Measurements from ENCODE around the gene WDR89.
"Not testable (repeated sequence)": the region's sequence is repeated elsewhere in the genome, so short reads cannot be mapped to it uniquely, and the experiment has no call there.

WDR89 gene

DNA sequence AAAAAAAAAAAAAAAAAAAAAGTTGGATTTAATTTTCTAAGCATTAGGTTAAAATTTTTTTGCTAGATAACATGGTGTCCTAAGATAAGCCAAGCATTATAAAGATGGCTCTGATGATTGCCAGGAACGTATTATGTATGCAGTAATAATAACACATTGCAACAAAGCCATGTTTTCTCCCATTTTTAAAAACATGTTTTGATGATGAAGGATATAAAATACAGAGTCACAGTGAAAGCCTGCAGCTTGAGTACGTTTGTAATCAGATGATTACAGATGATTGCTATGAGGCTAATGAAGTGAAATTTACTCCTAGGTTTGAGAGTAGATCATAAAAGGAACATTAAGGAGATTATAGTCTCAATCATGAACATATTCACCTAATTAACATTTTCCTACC lies 13.3 kb upstream of the WDR89 start:
- DNase-seq (ENCODE audit: insufficient read length, low spot score) (no peak), FAIRE-seq (no peak)

DNA sequence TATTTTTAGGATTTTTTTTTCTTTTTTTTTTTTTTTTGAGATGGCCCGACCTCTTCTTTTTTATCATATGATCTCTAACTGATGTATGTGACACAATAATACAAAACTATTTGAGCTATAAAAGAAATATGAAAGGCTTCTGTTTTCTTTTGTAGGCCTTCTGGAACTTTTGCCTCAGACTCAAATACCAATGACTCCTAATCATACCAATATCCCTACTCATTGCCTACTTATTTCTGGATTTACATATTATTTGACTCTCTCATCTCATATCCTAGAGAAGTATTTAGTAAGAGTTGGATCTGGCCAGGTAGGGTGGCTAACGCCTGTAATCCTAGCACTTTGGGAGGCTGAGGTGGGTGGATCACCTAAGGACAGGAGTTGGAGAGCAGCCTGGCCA lies 12.7 kb upstream of the WDR89 start:
- no peak for FAIRE-seq
- no peak for DNase-seq (ENCODE audit: insufficient read length, low spot score)

GRCh38 chr14:63652406-63652805 lies 10.7 kb upstream of the WDR89 start:
- DNase-seq (ENCODE audit: insufficient read length, low spot score) (no peak), FAIRE-seq (no peak)

DNA sequence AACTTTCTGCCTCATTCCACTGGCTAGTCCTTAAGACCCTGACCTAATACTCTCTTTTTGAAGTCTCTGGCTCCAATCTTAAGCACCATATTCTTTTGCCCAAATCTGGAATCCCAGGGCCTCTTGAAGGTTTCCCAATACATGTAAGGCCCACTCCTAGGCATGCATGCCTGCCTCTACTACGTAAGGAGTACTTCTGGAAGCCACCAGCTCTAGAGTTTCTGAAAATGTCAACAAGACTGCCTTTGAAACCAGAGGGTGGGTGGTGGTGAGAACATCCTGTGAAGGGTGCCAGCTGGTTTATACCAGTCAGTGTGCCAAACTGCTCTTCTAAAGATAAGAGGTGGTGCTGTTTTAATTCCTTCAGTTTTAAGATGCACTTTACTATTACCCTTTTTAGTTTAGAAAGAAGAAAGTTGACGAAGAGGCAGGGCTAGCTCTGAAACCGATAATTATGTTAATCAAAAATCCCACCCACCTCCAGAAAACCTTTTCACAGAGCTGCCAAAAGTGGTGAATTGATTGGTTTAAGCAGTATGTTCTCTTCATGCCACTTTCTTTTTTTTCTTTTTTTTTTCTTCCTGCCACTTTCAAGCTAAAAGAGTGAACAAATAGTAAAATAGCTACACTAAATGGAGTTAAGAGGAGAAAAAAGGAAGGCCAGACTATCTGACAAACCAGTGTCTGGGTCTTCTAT lies 8.7 kb upstream of the WDR89 start:
- FAIRE-seq (no peak), DNase-seq (ENCODE audit: insufficient read length, low spot score) (no peak)

DNA sequence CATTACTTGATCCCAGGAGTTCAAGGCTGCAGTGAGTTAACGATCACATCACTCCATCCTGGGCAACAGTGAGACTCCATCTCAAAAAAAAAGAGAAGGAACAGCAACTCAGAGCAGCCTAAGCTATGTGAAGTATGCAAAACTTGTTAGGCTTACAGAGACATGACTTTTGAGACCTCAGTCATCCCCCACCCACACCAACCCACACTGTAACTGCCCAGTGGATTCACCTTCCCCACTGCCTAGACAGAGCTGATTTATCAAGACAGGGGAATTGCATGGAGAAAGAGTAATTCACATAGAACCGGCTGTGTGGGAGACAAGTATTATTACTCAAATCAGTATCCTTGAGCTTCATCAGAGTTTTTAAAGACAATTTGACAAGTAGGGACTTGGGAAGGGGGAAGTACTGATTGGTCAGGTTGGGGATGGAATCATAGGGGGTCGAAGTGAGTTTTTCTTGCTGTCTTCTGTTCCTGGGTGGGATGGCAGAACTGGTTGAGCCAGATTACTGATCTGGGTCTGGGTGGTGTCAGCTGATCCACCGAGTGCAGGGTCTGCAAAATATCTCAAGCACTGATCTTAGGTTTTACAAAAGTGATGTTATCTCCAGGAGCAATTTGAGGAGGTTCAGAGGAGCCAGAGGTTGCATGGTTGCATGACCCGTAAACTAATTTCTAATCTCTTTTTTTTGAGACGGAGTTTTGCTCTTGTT lies 6.2 kb upstream of the WDR89 start:
- DNase-seq (ENCODE audit: insufficient read length, low spot score) (no peak), FAIRE-seq (no peak)

- FAIRE-seq, result no peak
Measured at GRCh38 chr14:63644741-63645140, 3.1 kb upstream of the WDR89 start.

GRCh38 chr14:63642656-63643382 lies 1.1 kb upstream of the WDR89 start:
- DNase-seq (ENCODE audit: insufficient read length, low spot score), result no peak
- FAIRE-seq, result peak; percentile 71

More at GRCh38 chr14:63644741-63645140, 3.1 kb upstream of the WDR89 start:
- no peak for DNase-seq (ENCODE audit: insufficient read length, low spot score)

GRCh38 chr14:63642229-63642611 lies 549 bp upstream of the WDR89 start:
- FAIRE-seq (no peak), DNase-seq (ENCODE audit: insufficient read length, low spot score) (peak; percentile 60)

DNA sequence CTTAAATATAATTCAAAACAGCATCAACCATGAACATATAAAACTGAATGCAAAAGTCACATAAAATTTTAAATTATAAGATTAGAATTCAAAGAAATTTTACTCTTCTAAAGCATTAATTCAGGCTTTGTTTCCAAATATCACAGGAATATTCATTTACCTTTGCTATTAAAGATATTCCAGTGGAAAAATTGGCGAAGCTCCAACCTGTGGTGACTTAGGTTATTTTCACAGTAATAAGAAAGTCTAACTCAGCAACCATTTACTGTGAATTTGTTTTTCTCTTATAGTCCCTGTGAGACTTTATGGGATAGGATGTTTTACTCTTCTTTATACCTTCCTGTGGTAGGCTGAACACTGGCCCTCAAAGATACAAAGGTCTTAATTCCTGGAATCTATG lies 3.2 kb downstream of the WDR89 start:
- no peak for DNase-seq (ENCODE audit: insufficient read length, low spot score)
- no peak for FAIRE-seq

DNA sequence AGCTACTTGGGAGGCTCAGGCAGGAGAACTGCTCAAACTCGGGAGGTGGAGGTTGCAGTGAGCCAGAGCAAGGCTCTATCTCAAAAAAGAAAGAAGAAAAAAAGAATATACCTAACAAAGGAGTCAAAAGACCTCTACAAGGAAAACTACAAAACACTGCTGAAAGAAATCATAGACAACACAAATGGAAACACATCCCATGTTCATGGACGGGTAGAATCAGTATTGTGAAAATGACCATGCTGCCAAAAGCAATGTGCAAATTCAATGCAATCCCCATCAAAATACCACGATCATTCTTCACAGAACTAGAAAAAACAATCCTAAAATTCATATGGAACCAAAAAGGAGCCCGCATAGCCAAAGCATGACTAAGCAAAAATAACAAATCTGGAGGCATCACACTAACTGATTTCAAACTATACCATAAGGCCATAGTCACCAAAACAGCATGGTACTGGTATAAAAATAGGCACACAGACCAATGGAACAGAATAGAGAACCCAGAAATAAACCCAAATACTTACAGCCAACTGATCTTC lies 5.5 kb downstream of the WDR89 start:
- DNase-seq (ENCODE audit: insufficient read length, low spot score); FAIRE-seq: not testable (repeated sequence)

GRCh38 chr14:63633801-63634200 lies 7.9 kb downstream of the WDR89 start:
- DNase-seq (ENCODE audit: insufficient read length, low spot score), result no peak
- peak; percentile 65 for FAIRE-seq

DNA sequence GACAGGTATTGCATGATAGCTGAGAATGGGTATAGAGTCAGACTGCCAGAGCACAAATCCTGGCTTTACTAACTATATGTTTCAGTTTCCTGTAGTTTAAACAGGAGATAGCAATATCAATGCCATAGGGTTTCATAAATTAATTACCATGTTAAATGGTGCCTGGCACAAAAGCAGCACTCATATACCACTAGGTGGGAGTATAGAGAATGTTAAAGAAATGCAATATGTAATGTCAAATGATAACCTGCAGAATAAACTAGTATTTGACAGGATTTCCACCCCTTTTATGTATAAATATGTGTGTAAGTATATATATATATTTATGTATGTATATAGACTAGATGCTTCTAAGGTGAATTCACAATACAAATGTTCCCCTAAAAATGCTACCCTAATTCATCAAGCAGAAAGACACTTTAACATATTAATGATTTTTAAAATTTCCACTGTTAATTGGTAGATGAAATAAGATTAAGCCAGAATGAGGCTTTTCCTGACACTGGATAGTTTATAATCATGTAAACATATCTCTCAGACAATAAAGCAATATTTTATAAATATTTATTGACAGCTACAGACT lies 8.6 kb downstream of the WDR89 start:
- FAIRE-seq (peak; percentile 52), DNase-seq (ENCODE audit: insufficient read length, low spot score) (peak; percentile 24)

DNA sequence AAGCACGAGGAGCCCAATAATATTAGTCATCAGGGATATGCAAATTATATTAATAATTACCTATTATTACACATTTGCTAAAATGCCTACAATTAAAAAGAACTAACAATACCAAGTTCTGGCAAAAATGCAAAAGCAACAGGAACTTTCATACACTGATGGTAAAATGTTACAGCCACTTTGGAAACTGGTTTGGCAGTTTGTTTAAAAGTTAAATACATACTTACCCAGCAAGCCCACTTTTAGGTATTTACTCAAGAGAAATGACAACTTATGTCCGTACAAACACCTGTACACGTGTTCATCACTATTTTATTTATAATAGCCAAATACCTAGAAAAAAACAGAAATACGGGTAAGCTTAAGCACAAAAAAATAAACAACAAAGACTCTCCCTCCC lies 17.0 kb downstream of the WDR89 start:
- FAIRE-seq, result peak; percentile 53
- no peak for DNase-seq (ENCODE audit: insufficient read length, low spot score)

GRCh38 chr14:63624203-63624602 lies 17.5 kb downstream of the WDR89 start:
- FAIRE-seq, result no peak
- no peak for DNase-seq (ENCODE audit: insufficient read length, low spot score)

- FAIRE-seq; DNase-seq (ENCODE audit: insufficient read length, low spot score): not testable (repeated sequence)
Measured at GRCh38 chr14:63621975-63622374, 19.7 kb downstream of the WDR89 start.

DNA sequence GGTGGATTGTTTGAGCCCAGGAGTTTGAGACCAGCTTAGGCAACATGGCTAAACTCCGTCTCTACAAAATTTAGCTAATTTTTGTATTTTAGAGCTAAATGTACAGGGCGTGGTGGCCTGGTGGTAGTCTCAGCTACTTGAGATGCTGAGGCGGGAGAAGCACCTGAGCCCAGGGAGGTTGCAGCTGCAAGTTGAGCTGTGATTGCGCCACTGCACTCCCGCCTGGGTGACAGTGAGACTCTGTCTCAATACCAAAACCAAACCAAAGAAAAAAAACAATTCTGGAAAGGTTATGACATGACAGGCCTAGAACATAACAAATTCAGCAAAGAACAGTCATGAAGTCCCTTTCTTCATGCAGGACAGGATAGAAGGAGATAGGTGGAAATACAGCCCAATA lies 25.7 kb downstream of the WDR89 start:
- DNase-seq (ENCODE audit: insufficient read length, low spot score) (no peak), FAIRE-seq (no peak)

DNA sequence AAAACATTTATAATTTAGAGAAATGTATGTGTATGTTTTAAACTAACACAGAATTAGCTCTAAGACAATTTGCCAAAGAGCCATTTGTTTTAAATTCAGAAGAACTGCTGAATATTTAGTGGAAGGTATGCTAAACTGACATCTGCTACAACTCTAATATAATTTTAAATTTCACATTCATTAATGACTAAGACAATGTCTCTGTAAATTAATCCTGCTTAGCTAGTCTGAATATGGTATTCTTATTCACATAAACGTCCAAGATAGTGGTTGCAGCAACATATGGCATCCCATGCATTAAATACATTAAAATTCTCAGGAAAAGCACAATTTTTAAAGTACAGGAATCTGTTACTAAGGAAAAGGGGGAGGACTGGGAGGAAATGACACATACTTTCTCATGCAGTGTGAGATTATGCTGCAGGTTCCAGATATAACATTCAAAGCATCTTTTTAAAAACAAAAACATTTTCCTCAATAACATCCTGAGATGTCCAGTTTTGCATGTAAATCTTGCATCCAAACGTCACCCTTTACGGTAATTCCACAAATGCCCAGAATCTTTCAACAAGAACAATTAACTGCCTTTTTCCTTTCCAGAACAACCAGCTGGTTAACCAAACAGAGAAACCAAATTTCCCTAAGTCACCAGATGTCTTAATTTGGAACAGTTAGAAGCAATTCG lies 26.9 kb downstream of the WDR89 start:
- FAIRE-seq (no peak), DNase-seq (ENCODE audit: insufficient read length, low spot score) (no peak)

- DNase-seq (ENCODE audit: insufficient read length, low spot score) (no peak), FAIRE-seq (no peak)
Measured at GRCh38 chr14:63611078-63611477, 30.6 kb downstream of the WDR89 start.

GRCh38 chr14:63605041-63605532 lies 36.6 kb downstream of the WDR89 start:
- FAIRE-seq, result no peak
- no peak for DNase-seq (ENCODE audit: insufficient read length, low spot score)

GRCh38 chr14:63604626-63605025 lies 37.0 kb downstream of the WDR89 start:
- FAIRE-seq, result no peak

More at GRCh38 chr14:63604626-63605025, 37.0 kb downstream of the WDR89 start:
- DNase-seq (ENCODE audit: insufficient read length, low spot score), result no peak

Measured in GM19239 (cell line).